Fibroblast of villous mesenchyme (primary cell): ENCODE results near the gene DBX2. TPM values are rescaled to one million over a fixed set of nuclear protein-coding genes. Genes with fewer than 3 reads are reported as not detected.
"Not testable (repeated sequence)": the region's sequence is repeated elsewhere in the genome, so short reads cannot be mapped to it uniquely, and the experiment has no call there.

ENCODE experiments used
- DNase-seq: peaks from one replicate; pipeline ENCODE4 v3.0.0-alpha.2; 2010; ENCODE audit warnings: low read depth
- H3K4me3 ChIP-seq: 2 replicates; pipeline ENCODE4 v1.5.1; 2011; ENCODE audit warnings: low read depth, mild to moderate bottlenecking, low read length
- total RNA-seq: library from RNA; depleted of rRNA; stranded (reverse); fragments of >200 nt; gene quantifications from 2 replicates; pipeline ENCODE4 v1.2.3, GENCODE V29; 2012
- TF ChIP-seq, protein P1 (sequence below): IDR thresholded peaks from 2 replicates; pipeline ENCODE4 v1.5.1; 2012; ENCODE audit warnings: low read depth, mild to moderate bottlenecking, low read length; ENCODE audit not compliant: insufficient read depth

DBX2 gene
- total RNA-seq, result not detected in 2 replicates

DNA sequence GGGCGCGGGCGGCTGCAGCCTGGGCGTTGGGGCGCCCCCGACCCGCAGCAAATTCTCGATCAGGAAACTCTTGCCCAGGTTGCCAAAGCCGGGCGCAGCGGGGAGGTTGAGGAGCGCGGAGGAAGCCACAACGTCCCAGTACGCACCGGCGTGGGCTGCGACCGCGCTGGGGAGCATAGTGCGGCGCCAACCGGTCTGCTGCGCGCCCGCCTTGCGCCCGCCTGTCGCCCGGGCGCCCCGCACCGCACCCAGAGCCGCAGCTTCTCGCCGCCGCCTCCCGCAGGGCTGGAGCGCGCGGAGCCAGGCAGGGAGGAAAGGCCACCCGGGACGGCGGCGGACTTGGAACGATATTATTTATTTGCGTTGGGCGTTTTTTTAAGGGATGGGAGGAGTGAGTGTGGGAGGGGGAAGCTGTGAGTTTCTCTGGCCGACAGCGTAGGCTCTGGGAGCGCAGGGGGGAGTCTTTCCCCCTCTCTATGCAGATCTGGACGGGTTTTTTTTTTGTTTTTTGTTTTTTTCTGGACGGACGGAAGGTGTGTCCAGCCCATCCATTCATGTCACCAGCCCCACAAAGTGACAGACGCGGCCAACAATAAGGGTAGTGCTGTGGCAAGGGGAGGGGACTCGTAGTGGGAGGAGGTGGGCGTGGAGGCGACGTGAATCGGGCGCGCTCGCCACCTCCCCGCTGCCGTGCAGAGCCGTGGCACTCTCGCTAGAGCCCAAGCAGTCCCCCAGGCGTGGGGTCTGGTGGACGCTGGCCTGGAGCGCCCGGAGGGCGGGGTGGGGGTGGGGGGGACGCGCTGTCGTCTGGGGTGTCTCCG lies at the start of gene DBX2:
TSS of gene DBX2 (minus strand) at position 349 of the 821 bp plus-strand sequence. CDS start at position 177, 172 bp downstream.
- TF ChIP-seq, protein P1, sequence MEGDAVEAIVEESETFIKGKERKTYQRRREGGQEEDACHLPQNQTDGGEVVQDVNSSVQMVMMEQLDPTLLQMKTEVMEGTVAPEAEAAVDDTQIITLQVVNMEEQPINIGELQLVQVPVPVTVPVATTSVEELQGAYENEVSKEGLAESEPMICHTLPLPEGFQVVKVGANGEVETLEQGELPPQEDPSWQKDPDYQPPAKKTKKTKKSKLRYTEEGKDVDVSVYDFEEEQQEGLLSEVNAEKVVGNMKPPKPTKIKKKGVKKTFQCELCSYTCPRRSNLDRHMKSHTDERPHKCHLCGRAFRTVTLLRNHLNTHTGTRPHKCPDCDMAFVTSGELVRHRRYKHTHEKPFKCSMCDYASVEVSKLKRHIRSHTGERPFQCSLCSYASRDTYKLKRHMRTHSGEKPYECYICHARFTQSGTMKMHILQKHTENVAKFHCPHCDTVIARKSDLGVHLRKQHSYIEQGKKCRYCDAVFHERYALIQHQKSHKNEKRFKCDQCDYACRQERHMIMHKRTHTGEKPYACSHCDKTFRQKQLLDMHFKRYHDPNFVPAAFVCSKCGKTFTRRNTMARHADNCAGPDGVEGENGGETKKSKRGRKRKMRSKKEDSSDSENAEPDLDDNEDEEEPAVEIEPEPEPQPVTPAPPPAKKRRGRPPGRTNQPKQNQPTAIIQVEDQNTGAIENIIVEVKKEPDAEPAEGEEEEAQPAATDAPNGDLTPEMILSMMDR, result no peak
- H3K4me3 ChIP-seq, result peak within 1 kb of the TSS; percentile 47
- no peak for DNase-seq

DNA sequence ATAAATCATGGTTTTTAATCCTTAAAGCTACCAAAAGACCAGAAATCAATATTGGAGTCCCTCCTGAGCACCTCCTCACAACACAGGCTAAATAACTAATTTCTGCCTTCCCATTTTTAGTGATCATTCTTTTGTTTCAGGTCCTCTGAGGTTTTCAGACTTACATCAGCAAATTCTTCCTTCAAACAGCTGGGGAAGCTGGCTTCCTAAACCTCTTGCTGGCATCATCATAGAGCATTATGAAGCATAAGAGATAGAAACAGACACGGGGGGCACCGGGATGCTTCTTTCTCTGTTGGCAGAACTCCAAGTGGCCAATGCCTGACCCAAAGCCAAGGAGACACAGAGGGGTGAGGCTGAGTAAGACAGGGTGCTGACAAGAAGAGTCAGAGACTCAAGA lies 47.9 kb upstream of the DBX2 start:
- TF ChIP-seq, protein P1, result no peak
- no peak overlapping the region for H3K4me3 ChIP-seq
- DNase-seq, result no peak

DNA sequence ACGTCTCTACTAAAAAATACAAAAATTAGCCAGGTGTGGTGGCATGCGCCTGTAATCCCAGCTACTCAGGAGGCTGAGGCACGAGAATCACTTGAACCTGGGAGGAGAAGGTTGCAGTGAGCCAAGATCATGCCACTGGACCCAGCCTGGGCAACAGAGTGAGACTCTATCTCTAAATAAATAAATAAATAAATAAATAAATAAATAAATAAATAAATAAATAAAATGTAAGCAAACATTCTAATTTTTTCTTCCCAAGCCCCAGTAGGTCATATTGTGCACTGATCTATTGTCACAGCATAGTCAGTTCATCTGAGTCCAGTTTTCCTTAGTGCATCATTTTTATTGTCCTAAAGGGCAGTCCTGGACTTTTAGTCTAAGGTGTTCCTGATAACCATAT lies 44.5 kb upstream of the DBX2 start:
- not testable (repeated sequence) for H3K4me3 ChIP-seq, DNase-seq

DNA sequence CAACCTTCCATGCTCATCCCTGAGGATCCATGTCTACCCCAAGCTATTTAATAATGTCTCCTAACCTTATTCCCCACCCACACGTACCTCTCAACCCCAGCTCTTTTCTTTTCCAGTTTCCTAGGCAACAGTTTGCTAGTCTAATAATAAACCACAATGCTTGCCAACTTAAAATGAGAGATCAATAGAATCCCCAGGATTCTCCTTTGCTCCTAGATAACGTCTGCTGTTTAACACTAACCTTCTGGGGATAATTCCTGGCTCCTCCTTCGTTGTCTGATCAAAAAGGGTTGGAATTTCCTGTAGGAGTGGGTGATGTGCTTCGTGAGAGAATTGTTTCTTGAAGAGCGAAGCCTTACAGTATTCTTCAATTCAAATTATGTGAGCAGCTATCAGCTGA lies 42.2 kb upstream of the DBX2 start:
- TF ChIP-seq, protein P1, result no peak
- no peak overlapping the region for H3K4me3 ChIP-seq
- no peak for DNase-seq

DNA sequence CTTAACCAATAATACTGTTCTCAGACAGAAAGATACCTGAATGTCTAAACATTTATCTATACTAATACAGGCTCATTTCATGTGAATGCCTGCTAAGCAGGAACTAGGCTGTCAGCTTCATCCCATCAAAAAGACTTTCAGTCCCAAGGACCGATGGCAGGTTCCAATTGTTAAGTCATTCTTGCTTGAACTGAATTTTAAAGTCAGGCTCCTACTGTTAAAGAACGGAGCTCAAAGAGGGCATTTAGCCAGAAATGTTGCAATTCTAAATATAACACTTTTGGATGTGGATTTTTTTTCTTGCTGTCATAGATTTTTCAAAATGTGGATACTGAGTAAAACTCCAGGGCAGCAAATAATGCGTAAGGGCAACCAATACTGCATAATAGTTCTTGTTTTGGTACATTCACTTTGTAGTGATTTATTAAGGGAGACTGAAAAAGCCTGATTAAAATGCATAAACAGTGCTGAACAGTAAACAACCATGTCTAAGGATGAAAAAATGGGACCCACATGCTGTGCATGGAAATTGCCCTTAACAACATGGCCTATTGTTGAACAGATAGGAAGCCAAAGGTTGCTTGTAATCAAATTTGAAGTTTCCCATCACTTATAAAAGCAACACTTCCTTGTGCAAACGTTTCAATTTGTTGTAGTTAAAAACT lies 38.6 kb upstream of the DBX2 start:
- TF ChIP-seq, protein P1, result no peak
- DNase-seq, result no peak

DNA sequence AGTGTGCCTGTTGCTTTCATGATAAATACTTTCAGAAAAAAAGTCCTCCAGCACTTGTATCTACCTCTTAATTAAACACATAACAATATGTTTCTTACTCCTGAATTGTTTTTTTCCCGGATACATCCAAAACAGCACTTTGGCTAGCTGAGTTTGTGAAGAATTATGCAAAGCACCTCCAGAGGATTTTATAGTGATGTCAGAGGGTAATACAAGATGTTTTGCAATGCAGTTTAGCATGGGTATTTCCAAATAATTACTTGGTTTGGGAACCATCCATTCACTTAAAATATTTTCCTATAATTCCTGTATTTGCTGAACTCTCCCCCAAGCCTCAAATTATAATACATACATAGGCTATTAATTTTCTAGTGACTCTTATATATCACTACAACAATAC lies 37.7 kb upstream of the DBX2 start:
- TF ChIP-seq, protein P1, result no peak
- DNase-seq, result no peak
- no peak overlapping the region for H3K4me3 ChIP-seq

More for the DNA sequence above, 38.6 kb upstream of the DBX2 start:
- no peak overlapping the region for H3K4me3 ChIP-seq

DNA sequence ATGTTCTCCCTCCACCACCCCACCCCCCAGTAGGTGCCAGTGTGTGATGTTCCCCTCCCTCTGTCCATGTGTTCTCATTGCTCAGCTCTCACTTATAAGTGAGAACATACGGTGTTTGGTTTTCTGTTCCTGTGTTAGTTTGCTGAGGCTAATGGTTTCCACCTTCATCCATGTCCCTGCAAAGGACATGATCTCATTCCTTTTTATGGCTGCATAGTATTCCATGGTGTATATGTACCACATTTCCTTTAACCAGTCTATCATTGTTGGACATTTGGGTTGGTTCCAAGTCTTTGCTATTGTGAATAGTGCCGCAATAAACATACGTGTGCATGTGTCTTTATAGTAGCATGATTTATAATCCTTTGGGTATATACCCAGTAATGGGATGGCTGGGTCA lies 33.3 kb upstream of the DBX2 start:
- not testable (repeated sequence) for DNase-seq, H3K4me3 ChIP-seq
